PC-9 (cell line): ENCODE results near the gene C4B.
"Not testable (repeated sequence)": the region's sequence is repeated elsewhere in the genome, so short reads cannot be mapped to it uniquely, and the experiment has no call there.

Source experiments
- EZH2 ChIP-seq: fragments of 200-600 bp; sonication (generic); IDR thresholded peaks from 2 replicates; pipeline ENCODE4 v1.8.0; 2017; ENCODE audit warnings: antibody characterized with exemption, low read depth
- TF ChIP-seq, protein P1 (sequence below): fragments of 200-600 bp; sonication (generic); conservative IDR thresholded peaks from 2 replicates; pipeline ENCODE4 v1.6.1; 2017; ENCODE audit warnings: mixed run types, antibody characterized with exemption, mild to moderate bottlenecking, moderate library complexity

DNA sequence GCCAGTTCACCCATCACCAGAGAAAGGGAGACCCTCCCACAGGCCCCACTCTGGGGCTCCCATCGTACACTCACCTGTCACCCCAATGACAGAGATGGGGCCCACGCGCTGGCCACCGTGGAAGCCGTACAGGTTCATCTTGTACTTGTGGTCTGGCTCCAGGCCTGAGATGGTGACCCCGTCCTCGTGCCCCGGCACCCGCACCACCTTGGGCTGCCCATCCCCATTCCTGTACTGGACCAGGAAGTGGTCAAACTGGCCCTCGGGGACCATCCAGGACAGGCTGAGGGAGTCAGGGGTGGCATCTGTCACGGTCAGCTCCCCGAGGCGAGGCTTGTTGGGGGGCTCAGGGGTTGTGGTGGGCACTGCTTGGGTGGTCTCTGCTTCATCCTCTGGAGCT is 38.7 kb downstream of the C4B start:
- TF ChIP-seq, protein P1, sequence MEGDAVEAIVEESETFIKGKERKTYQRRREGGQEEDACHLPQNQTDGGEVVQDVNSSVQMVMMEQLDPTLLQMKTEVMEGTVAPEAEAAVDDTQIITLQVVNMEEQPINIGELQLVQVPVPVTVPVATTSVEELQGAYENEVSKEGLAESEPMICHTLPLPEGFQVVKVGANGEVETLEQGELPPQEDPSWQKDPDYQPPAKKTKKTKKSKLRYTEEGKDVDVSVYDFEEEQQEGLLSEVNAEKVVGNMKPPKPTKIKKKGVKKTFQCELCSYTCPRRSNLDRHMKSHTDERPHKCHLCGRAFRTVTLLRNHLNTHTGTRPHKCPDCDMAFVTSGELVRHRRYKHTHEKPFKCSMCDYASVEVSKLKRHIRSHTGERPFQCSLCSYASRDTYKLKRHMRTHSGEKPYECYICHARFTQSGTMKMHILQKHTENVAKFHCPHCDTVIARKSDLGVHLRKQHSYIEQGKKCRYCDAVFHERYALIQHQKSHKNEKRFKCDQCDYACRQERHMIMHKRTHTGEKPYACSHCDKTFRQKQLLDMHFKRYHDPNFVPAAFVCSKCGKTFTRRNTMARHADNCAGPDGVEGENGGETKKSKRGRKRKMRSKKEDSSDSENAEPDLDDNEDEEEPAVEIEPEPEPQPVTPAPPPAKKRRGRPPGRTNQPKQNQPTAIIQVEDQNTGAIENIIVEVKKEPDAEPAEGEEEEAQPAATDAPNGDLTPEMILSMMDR = not testable (repeated sequence)
- not testable (repeated sequence) for TF ChIP-seq EZH2
